GM19395 (cell line): ENCODE data around the gene SPATA21.
A peak's percentile ranks its signal among the peaks of the same experiment; 100 is the strongest.

Experiments used
- ATAC-seq: cut with Tn5 transposase; IDR thresholded peaks from one replicate; pipeline ENCODE4 v1.9.1; 2021; ENCODE audit warnings: mild to moderate bottlenecking, moderate library complexity; ENCODE audit not compliant: unreplicated experiment

Gene SPATA21

GRCh38 chr1:16422041-16422440 is 15.2 kb downstream of the SPATA21 start:
- no peak for ATAC-seq

- no peak for ATAC-seq
Measured at GRCh38 chr1:16421201-16421600, 16.0 kb downstream of the SPATA21 start.

GRCh38 chr1:16420424-16421118 is 16.7 kb downstream of the SPATA21 start:
- ATAC-seq, result peak; percentile 84

- ATAC-seq, result no peak
Measured at GRCh38 chr1:16418823-16419425, 18.3 kb downstream of the SPATA21 start.

DNA sequence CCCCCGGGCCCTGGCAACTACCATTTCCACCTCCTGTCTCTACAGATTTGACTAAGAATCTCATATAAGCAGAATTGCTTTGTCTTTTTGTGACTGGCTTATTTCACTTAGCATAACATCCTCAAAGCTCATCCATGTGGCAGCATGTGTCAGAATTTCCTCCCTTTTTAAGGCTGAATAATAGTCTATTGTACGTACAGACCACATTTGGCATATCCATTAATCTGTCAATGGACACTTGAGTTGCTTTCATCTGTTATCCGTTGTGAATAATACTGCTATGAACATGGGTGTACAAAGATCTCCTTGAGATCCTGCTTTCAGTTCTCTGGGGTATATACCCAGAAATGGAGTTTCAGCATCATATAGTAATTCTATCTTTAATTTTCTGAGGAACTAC is 24.0 kb downstream of the SPATA21 start:
- ATAC-seq, result no peak

DNA sequence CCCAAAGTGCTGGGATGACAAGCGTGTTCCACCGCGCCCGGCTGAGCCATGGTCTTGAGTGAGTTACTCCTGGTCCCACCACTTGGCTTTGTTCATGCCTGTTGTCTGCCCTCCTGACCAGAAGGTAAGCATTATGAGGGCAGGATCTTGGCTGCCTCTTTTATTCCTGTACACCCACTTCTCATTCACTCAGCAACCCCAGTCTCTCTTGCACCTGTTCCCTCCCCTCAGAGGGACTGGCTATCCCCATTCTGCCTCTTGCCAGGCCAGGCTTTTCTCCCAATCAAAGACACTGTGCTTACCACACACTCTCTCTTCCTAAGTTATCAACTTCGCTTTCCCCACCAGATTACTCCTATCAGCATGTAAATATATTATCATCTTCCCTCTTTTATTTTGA is 26.4 kb downstream of the SPATA21 start:
- no peak for ATAC-seq

DNA sequence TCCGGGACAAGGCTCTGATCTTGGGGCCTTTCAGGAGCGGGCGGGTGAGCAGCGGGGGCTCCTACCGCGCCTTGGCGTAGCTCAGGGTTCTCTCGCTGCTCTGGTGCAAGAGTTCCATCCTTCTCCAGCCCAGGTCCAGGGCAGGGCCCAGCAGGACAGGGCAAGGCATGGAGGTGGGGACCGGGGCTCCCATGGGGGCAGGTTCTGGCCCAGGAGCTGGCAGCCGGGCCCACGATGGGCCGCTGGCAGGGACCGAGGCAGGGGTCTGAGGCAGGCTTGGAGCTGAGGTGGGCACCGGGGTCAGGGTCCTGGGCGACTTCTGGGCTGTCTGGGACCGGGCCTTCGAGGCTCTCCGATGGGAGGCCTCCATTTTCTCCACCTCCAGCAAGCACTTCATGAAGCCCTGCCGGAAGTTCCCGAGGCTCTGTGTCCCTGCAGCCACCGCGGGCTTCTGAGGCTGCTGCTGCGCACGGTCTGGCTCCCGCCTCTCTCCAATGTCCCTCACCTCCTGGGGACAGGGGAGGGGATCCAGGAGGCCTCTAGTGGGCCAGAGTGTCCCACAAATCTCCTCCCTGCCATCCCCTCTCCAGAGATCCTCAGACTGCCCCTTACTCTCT is 27.6 kb downstream of the SPATA21 start:
- no peak for ATAC-seq

DNA sequence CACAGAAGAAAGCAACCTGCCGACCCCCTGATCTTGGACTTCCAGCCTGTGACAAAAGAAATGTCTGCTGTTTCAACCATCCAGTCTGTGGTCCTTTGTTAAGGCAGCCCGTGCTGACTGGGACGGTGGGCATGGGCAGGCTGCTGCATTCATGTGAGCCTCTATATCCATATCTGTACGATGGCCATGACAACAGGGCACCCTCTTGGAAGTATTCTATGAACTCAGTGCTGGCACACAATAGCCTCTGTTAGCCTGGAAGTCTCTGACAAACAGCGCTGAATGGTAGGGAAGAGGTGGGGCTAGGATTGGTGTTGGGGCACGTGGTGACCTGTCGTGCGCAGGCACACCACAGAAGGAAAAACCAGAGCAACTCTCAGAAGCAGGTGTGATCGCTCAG is 30.4 kb downstream of the SPATA21 start:
- no peak for ATAC-seq

- no peak for ATAC-seq
Measured at GRCh38 chr1:16405441-16405840, 31.8 kb downstream of the SPATA21 start.

GRCh38 chr1:16402742-16403141 is 34.5 kb downstream of the SPATA21 start:
- no peak for ATAC-seq

DNA sequence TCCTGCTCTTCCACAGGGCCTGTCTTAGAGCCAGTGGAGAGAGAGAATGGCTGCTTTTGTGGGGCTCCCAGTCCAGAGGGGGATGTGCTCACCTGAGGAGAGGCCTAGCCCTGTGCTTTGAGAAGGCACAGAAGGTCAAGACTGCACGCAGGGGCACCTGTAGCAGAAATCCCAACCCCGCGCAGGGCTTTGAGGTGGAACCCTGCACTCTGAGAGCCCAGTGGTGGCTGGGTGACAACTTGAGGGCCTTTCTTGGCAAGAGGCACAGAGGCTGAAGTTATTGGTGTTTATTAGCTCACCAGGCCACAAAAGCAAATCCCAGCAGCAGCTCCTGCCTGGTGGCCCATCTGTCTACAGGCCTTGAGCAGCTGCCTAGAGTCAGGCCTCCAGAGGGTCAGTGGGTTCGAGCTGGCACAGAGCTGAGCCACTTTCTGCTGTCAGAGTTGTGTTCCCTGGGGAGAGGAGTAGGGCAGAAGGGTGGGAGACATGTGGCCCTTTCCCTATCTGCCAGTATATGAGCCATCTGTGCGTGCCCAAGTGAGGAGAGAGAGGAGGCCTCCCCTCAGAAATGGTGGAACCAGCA is 38.8 kb downstream of the SPATA21 start:
- ATAC-seq, result no peak

- no peak for ATAC-seq
Measured at GRCh38 chr1:16397120-16397519, 40.1 kb downstream of the SPATA21 start.

DNA sequence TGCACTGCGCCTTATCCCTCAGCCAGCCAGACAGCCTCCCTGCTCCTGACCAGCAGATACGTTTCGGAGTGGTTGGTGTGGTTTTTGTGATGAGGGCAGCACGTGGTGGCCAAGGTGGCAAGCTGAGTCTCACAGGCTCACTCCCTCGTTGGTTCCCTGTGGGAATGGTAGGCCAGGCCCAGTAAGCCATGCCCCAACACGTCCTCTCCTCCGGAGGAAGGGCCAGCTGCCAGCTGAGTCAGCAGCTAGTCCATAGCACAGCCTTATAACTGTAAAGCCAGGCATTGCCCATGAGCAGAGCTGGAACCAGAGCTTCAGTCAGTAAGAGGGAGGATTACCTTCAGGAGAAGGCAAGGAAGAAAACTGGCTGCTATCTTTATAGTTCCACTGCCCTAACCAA is 40.6 kb downstream of the SPATA21 start:
- no peak for ATAC-seq

DNA sequence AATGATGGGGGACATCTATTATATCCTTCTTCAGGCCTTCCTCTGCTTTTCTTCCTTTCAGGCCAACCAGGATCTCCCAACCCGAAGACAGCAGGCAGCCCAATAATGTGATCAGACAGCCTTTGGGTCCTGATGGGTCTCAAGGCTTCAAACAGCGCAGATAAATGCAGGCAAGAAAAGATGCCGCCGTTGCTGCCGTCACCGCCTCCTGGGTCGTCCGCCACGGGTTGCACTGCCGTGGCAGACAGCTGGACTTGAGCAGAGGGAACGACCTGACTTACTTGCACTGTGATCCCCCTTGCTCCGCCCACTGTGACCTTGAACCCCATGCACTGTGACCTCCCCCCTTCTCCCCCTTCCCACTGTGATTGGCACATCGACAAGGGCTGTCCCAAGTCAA is 42.2 kb downstream of the SPATA21 start:
- ATAC-seq, result no peak

DNA sequence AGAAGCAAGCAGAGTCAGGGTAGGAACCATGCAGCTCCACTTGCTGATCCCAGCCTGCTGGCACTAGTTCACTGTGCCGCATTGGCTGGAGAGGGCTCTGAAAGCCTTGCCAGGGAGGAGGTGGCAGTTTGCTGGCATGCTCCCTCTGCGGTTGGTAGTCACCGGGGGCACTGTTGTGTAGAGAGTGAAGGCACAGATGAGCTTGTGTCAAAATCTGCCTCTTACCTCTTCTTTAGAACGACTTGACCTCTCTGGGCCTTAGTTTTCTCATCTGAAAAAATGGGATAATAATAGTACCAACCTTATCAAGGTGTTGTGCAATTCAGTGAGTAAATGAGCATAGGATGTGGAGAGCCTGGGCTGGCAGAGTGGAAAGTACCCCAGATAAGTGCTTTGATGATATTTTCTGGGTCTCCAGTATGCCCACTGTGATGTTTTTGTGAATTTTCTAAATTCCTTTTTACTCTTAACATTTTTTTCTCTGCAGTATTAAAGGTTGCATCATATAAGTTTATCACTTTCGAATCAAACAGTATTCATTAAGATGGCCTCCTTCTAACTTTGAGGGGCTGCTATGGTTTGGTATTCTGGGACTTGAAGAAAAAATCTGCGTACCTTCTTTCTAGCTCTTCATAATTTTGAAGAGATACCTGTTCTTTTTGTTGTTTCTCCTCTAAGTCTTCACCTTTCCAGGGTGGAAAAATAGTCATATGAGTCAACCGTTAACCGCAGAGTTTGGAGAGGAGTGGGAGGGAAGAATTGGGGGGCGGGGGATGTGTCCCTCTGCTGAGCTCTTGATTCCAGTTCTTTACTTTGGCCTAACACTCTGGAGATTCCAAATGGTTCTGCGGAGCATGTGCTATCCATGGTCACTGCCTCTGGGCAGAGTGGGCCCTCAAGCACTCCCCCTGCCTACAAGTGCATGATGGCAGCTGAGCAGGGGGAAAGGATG is 43.4 kb downstream of the SPATA21 start:
- no peak for ATAC-seq

- no peak for ATAC-seq
Measured at GRCh38 chr1:16392740-16393569, 44.3 kb downstream of the SPATA21 start.

GRCh38 chr1:16391411-16391810 is 45.8 kb downstream of the SPATA21 start:
- ATAC-seq, result no peak

DNA sequence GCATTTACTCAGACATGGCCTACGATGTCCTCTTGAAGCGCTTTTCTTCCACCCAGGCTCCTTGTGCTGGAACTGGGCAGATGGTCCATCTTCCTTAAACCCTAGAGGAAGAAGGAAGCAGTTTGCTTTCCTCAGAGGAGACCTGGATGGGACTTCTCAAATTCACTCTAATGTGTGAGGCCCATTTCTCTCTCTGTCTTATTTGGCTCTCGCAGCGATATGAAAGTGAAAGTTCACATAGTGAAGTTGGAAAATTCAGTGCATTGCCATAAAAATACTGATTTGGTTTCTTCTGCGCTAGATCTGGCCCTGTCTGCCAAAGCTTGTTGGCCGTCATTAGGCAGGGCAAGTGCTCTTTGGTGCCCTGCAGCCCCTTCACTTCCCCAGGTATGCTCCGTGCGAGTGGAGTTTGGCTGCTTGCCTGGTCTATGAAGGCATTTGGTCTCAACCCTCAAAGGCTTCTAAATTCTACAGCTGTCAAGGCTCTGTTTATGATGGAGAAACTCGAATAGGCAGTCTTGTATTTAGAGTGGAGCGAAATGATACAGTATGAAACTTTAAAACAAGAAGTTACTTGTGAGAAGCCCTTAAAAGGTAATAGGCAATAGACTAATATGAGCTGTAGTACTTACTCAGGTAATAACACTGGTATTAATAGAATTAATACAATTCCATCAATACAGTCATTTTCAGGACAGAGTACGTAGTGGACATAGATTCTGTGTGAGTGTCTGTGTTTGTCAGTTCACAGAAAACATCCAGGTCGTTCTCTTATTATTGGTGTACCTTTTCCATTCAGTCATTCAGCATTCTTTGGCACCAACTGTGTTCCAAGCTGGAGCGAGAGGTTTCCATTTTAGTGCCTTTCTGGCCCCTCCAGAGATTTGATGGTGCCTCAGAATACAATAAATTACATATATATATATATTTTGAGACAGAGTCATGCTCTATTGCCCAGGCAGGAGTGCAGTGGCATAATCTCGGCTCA is 49.7 kb downstream of the SPATA21 start:
- ATAC-seq, result peak; percentile 49
